ENCODE data around the gene BATF2. TPM values are rescaled to one million over a fixed set of nuclear protein-coding genes. Genes with fewer than 3 reads are reported as not detected.

Gene BATF2
- total RNA-seq, 1 experiment from 2014 or later: 0.72 TPM

- H3K4me1 Mint-ChIP-seq: no peaks in the 10 kb centered on the region
- no peak overlapping the region for H3K4me3 Mint-ChIP-seq
- H3K27ac Mint-ChIP-seq: no peak overlapping the region
- no CpG with 5 or more reads among the region's 5 CpGs for WGBS (ENCODE audit: extremely low coverage, insufficient read length, low lambda C conversion rate)
- H2AK5ac ChIP-seq (ENCODE audit: insufficient read length, low read length): no peak overlapping the region
- no peaks in the 10 kb centered on the region for H3K79me1 ChIP-seq (ENCODE audit: insufficient read depth, low read depth, low read length, poor library complexity, severe bottlenecking)
- no peaks in the 10 kb centered on the region for H3K36me3 Mint-ChIP-seq (ENCODE audit: insufficient read depth in 1 of 3, low read depth in 3 of 3)
- no peak overlapping the region for H3K4me2 ChIP-seq (ENCODE audit: insufficient read depth, insufficient read length, low read length)
- H3K23me2 ChIP-seq (ENCODE audit: insufficient read length, low read depth, low read length, poor library complexity, severe bottlenecking): no peaks in the 10 kb centered on the region
- H3K27ac ChIP-seq (ENCODE audit: insufficient read length, low read depth, low read length): no peak overlapping the region
- no peaks in the 10 kb centered on the region for H3K9me3 Mint-ChIP-seq
- no peak overlapping the region for H2BK120ac ChIP-seq (ENCODE audit: low read depth, low read length, poor library complexity, severe bottlenecking)
- H3T11ph ChIP-seq (ENCODE audit: low read length): no peak overlapping the region
- no peak overlapping the region for H3K9ac ChIP-seq (ENCODE audit: extremely low read depth, insufficient read length, low read length)
- no peak overlapping the region for H4K91ac ChIP-seq (ENCODE audit: insufficient read length, low read depth, low read length)
- no peak overlapping the region for H2BK12ac ChIP-seq (ENCODE audit: insufficient read length, low read depth, low read length)
- no peaks in the 10 kb centered on the region for H3K9me3 ChIP-seq (ENCODE audit: control insufficient read depth, low read depth, low read length)
- H3K79me2 ChIP-seq (ENCODE audit: insufficient read depth, low read length): no peaks in the 10 kb centered on the region
- TF ChIP-seq CTCF (conservative IDR thresholded peaks at IDR 0.05): no peak
- H3K56ac ChIP-seq (ENCODE audit: insufficient read length, low read depth, low read length): no peak overlapping the region
- H4K5ac ChIP-seq (ENCODE audit: insufficient read length, low read depth, low read length): no peak overlapping the region
- no peak overlapping the region for H4K8ac ChIP-seq (replicated peaks; ENCODE audit: insufficient read length, low read depth, low read length)
- H3K14ac ChIP-seq (ENCODE audit: insufficient read depth, low read length): no peak overlapping the region
- no peak overlapping the region for H2BK15ac ChIP-seq (ENCODE audit: low read depth, low read length)
- no peak overlapping the region for H3K18ac ChIP-seq (ENCODE audit: insufficient read length, low read depth, low read length)
- no peaks in the 10 kb centered on the region for H3K4me1 ChIP-seq (ENCODE audit: insufficient read depth, low read length)
- H3K23ac ChIP-seq (ENCODE audit: insufficient read length, low read depth, low read length): no peak overlapping the region
- H2BK5ac ChIP-seq (ENCODE audit: insufficient read length, low read length): no peak overlapping the region
- DNase-seq: no peak
- H2AFZ ChIP-seq (ENCODE audit: low read length): peak overlapping the region; percentile 17
- no peak overlapping the region for H3K4ac ChIP-seq (ENCODE audit: low read depth, low read length)
- H3K27me3 Mint-ChIP-seq (ENCODE audit: low read depth): peaks cover 19% of the 10 kb centered on the region
- H4K20me1 ChIP-seq (ENCODE audit: control insufficient read depth, insufficient read depth, insufficient read length): no peaks in the 10 kb centered on the region
- H3K27me3 ChIP-seq (ENCODE audit: insufficient read depth, low read length): no peaks in the 10 kb centered on the region
- H2BK20ac ChIP-seq (ENCODE audit: low read depth, low read length, poor library complexity, severe bottlenecking): no peak overlapping the region
Measured at GRCh38 chr11:64947208-64947814, 49.5 kb downstream of the BATF2 start.

Small RNA genes lying within 50 kb of the gene (microRNA-seq; reads per million reads assigned to microRNA genes)
- not detected for gene MIR6879 (ENCODE audit: borderline microRNAs expressed)

Other genes starting within 250 kb of the BATF2 start
- gene PYGM, start 237.0 kb downstream of the BATF2 start, total RNA-seq (2021): 3.6 TPM in 2 replicates
- gene SF1, start 218.4 kb downstream of the BATF2 start, total RNA-seq (2021): 514 and 528 TPM in 2 replicates
- gene MAP4K2, start 193.8 kb downstream of the BATF2 start, total RNA-seq (2021): 21.6 and 24.7 TPM in 2 replicates
- gene MEN1, start 186.4 kb downstream of the BATF2 start, total RNA-seq (2021): 49.9 and 50.0 TPM in 2 replicates
- 24.2 and 24.9 TPM in 2 replicates for gene CDC42BPG, start 152.3 kb downstream of the BATF2 start, total RNA-seq (2021)
- gene EHD1, start 118.3 kb downstream of the BATF2 start, total RNA-seq (2021): 29.1 and 31.0 TPM in 2 replicates
- gene ATG2A, start 79.8 kb downstream of the BATF2 start, total RNA-seq (2021): 21.3 and 22.1 TPM in 2 replicates
- gene PPP2R5B, start 72.3 kb downstream of the BATF2 start, total RNA-seq (2021): 5.0 and 6.3 TPM in 2 replicates
- gene GPHA2, start 61.1 kb downstream of the BATF2 start, total RNA-seq (2021): 1.3 and 2.1 TPM in 2 replicates
- gene MAJIN, start 24.9 kb downstream of the BATF2 start, total RNA-seq (2021): not detected in 2 replicates
- 200 and 203 TPM in 2 replicates for gene ARL2, start 17.2 kb upstream of the BATF2 start, total RNA-seq (2021)
- gene SNX15, start 30.5 kb upstream of the BATF2 start, total RNA-seq (2021): 24.3 and 25.7 TPM in 2 replicates
- gene SAC3D1, start 44.2 kb upstream of the BATF2 start, total RNA-seq (2021): 20.7 and 21.9 TPM in 2 replicates
- gene NAALADL1, start 61.6 kb upstream of the BATF2 start, total RNA-seq (2021): 1.0 and 1.2 TPM in 2 replicates
- gene CDCA5, start 87.1 kb upstream of the BATF2 start, total RNA-seq (2021): 93.9 and 94.8 TPM in 2 replicates
- 24.2 and 26.7 TPM in 2 replicates for gene ZFPL1, start 87.3 kb upstream of the BATF2 start, total RNA-seq (2021)
- gene VPS51, start 99.2 kb upstream of the BATF2 start, total RNA-seq (2021): 94.7 and 98.5 TPM in 2 replicates
- 74.8 and 76.1 TPM in 2 replicates for gene TM7SF2, start 114.9 kb upstream of the BATF2 start, total RNA-seq (2021)
- gene ZNHIT2, start 120.7 kb upstream of the BATF2 start, total RNA-seq (2021): 18.3 and 19.0 TPM in 2 replicates
- gene FAU, start 125.2 kb upstream of the BATF2 start, total RNA-seq (2021): 898 and 954 TPM in 2 replicates
- gene MRPL49, start 125.3 kb upstream of the BATF2 start, total RNA-seq (2021): 66.7 and 73.4 TPM in 2 replicates
- gene SYVN1, start 137.5 kb upstream of the BATF2 start, total RNA-seq (2021): 31.3 and 31.6 TPM in 2 replicates
- 0.44 and 0.61 TPM in 2 replicates for gene SPDYC, start 173.3 kb upstream of the BATF2 start, total RNA-seq (2021)
- gene CAPN1, start 185.0 kb upstream of the BATF2 start, total RNA-seq (2021): 175 and 178 TPM in 2 replicates

Data from H9 (cell line).